Myocyte (in vitro differentiated cells): Measurements from ENCODE around the gene PATJ. TPM values are rescaled to one million over a fixed set of nuclear protein-coding genes. Genes with fewer than 3 reads are reported as not detected.
"Not testable (repeated sequence)": the region's sequence is repeated elsewhere in the genome, so short reads cannot be mapped to it uniquely, and the experiment has no call there.

ENCODE experiments used
- DNase-seq: peaks from one replicate; pipeline ENCODE4 v3.0.0-alpha.2; 2012; ENCODE audit warnings: low read depth
- total RNA-seq: library from RNA; depleted of rRNA; stranded (reverse); fragments of >200 nt; gene quantifications from 2 replicates; pipeline ENCODE4 v1.2.3, GENCODE V29; 2014

PATJ gene
- total RNA-seq, 1 donor from 2014 or later = 1.7 TPM

GRCh38 chr1:62161711-62162110, 419.4 kb downstream of the PATJ start:
- DNase-seq = no peak

GRCh38 chr1:62170380-62170779, 428.1 kb downstream of the PATJ start:
- not testable (repeated sequence) for DNase-seq

GRCh38 chr1:62175568-62176179, 433.4 kb downstream of the PATJ start:
- DNase-seq = peak; percentile 60

GRCh38 chr1:62176597-62177312, 434.5 kb downstream of the PATJ start:
- DNase-seq = no peak

- DNase-seq = no peak
These were observed 435.3 kb downstream of the PATJ start for GRCh38 chr1:62177621-62178020.

GRCh38 chr1:62178372-62178771, 436.1 kb downstream of the PATJ start:
- DNase-seq = no peak

GRCh38 chr1:62180054-62180453, 437.8 kb downstream of the PATJ start:
- DNase-seq = not testable (repeated sequence)

GRCh38 chr1:62180639-62181038, 438.4 kb downstream of the PATJ start:
- no peak for DNase-seq

- DNase-seq = no peak
These were observed 439.3 kb downstream of the PATJ start for GRCh38 chr1:62181532-62181931.

- DNase-seq = not testable (repeated sequence)
These were observed 439.9 kb downstream of the PATJ start for GRCh38 chr1:62182157-62182556.

- DNase-seq = not testable (repeated sequence)
These were observed 441.1 kb downstream of the PATJ start for GRCh38 chr1:62183164-62184020.

GRCh38 chr1:62184336-62184735, 442.1 kb downstream of the PATJ start:
- DNase-seq = no peak

GRCh38 chr1:62185233-62185632, 443.0 kb downstream of the PATJ start:
- not testable (repeated sequence) for DNase-seq

GRCh38 chr1:62185677-62186076, 443.4 kb downstream of the PATJ start:
- no peak for DNase-seq

GRCh38 chr1:62187548-62187947, 445.3 kb downstream of the PATJ start:
- no peak for DNase-seq

GRCh38 chr1:62188111-62188510, 445.8 kb downstream of the PATJ start:
- no peak for DNase-seq

GRCh38 chr1:62194651-62195544, 452.6 kb downstream of the PATJ start, which contains the start of gene L1TD1:
Gene L1TD1, plus strand, starts transcription at chr1:62194849. Its CDS starts 11,780 bp downstream, at chr1:62206629.
- no peak for DNase-seq

- DNase-seq = no peak
These were observed 453.9 kb downstream of the PATJ start for GRCh38 chr1:62196086-62196690.

- DNase-seq = no peak
These were observed 455.9 kb downstream of the PATJ start for GRCh38 chr1:62198069-62198780.

- no peak for DNase-seq
These were observed 456.5 kb downstream of the PATJ start for GRCh38 chr1:62198781-62199125.
